Medulla oblongata (tissue), 1 donor: ENCODE data around the gene SLC37A4.
"Not testable (repeated sequence)": the region's sequence is repeated elsewhere in the genome, so short reads cannot be mapped to it uniquely, and the experiment has no call there.

Experiments
- DNase-seq: peaks from one replicate; pipeline ENCODE4 v3.0.0-alpha.2; 2015; ENCODE audit errors: extremely low spot score

The SLC37A4 gene

DNA sequence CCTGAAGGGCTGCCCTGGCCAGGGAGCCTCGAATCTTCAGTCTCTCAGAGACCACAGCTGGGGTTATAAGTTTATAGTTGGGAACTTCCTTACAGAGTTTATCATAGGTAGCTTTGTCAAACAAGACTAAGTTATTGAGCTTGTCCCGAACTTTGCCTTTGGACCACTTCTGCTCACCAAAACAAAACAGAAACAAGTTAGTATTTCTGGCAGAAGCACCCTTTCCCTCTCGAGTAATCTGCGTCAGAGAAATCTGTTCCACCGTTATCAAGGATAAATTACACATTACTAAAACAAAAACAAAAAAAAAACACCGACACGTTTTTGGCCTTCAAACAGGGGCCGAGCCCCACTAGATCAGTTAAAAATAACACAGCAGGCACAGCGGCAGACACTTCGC is 13.3 kb downstream of the SLC37A4 start:
- not testable (repeated sequence) for DNase-seq

DNA sequence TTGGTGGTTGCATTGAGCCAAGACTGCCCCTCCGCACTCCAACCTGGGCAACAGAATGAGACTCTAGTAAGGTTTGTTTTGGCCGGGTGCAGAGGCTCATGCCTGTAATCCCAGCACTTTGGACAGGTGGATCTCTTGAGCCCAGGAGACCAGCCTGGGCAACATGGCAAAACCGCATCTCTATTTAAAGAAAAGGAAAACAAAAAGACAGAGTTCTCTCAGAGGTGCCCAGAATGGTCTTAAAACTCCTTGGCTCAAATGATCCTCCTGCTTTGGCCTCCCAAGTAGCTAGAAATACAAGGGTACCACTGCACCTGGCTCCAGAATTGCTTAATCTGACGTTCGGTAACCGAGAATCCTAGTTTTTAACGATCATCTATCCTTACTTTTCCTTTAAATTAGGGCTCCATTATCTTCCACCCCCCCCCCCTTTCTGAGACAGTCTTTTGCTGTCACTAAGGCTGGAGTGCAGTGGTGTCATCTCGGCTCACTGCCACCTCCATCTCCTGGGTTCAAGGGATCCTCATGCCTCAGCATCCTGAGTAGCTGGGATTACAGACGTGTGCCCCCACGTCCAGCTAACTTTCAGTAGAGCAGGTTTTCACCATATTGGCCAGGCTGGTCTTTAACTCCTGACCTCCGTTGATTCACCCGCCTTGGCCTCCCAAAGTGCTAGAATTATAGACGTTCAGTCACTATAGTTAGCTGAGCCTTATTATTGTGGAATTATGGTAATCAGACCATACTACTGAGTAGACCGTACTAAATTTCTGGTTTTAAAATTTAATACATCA is 14.3 kb downstream of the SLC37A4 start:
- no peak for DNase-seq

DNA sequence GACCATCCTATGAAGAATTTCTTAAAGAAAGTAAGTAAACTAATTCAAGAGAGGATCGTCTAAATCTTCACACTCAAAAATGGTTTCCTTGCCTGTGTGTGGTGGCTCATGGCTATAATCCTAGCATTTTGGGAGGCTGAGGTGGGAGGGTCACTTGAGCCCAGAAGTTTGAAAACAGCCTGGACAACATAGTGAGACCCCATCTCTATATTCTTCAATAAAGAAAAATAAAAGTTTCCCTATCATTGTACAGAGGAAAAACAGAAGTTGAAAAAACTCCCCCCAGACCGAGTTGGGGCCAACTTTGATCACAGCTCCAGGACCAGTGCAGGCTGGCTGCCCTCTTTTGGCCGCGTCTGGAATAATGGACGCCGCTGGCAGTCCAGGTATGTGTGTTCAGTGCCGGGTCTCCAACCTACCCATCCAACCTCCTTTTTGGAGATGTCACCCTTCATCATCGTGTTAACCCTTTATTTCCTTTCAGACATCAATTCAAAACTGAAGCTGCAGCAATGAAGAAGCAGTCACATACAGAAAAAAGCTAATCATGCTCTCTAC is 15.5 kb downstream of the SLC37A4 start:
- DNase-seq = no peak

DNA sequence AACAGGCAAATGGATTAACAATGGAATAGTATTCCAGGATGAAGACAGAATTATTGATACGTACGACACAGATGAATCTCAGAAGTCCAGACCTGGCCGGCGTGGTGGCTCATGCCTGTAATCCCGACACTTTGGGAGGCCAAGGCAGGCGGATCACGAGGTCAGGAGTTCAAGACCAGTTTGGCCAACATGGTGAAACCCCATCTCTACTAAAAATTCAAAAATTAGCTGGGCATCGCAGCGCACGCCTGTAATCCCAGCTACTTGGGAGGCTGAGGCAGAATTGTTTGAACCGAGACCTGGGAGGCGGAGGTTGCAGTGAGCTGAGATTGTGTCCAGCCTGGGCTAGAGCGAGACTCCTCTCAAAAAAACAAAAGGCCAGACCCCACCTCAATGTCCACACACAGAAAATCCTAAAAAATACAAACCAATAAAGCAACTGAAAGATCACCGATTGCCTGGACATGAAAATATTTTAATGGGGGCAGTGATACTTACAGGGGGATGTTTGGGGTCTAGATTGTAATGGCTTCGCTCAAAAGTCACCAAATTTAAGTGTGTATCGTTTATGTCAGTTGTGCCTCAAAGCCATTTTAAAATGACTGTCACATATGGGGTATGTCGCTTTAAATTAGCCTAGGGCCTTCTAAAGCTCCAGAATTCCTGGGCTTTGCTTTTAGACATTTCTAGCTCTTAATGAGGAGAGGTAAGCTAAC is 16.3 kb downstream of the SLC37A4 start:
- no peak for DNase-seq

DNA sequence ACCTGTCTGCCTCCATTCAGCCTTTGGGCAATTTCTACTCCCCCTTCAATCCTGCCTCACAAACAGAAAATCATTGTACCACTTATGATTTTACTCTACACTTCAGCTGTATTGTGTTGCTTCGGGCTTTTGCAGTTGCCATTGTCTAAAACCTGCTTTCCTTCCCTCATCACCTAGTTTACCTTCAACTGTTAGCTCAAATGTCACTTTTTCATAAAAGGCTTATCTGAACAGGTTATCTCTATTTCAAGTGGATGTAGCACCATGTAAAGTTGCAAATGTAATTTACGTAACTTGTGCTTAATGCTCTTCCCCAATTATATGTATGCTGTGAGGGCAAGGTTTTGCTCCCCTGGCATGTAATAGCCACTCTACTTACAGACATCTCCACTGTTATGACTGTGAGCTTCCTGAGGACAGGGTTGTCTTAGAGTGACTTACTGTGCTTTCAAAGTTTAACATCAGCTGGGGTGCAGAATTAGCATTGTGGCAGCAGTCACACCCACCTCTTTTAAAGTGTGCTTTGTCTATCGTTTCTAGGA is 18.0 kb downstream of the SLC37A4 start:
- no peak for DNase-seq

DNA sequence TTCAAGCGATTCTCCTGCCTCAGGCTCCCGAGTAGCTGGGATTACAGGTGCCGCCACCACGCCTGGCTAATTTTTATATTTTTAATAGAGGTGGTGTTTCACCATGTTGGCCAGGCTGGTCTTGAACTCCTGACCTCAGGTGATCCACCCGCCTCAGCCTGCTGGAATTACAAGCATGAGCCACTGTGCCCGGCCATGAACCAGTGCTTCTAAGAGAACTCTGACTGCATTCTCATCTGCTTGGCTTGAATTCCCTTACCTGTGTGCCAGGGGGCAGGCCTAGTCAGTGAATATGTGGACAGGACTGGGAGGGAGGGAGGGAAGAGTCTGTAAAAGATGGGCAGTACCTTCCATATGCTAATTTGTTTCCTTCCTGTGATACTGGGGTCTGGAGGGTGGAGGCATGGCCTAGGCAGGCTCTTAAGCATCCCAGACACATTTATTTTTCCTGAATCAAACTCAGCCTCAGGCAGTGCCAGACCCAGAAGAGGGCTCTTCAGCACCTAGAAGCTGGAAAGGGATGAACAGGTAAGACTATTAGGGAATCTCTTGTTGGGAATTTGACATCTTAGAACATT is 19.1 kb downstream of the SLC37A4 start:
- DNase-seq = no peak

DNA sequence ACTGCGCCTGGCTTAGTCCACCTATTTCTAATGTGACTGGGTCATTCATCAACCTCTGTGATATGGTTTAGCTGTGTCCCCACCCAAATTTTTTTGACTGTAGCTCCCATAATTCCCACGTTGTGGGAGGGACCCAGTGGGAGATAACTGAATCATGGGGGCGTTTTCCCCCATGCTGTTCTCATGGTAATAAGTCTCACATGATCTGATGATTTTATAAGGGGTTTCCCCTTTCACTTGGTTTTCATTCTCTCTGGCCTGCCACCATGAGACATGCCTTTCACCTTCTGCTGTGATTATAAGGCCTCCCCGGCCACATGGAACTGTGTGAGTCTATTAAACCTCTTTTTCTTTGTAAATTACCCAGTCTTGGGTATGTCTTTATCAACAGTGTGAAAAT is 24.0 kb downstream of the SLC37A4 start:
- no peak for DNase-seq

DNA sequence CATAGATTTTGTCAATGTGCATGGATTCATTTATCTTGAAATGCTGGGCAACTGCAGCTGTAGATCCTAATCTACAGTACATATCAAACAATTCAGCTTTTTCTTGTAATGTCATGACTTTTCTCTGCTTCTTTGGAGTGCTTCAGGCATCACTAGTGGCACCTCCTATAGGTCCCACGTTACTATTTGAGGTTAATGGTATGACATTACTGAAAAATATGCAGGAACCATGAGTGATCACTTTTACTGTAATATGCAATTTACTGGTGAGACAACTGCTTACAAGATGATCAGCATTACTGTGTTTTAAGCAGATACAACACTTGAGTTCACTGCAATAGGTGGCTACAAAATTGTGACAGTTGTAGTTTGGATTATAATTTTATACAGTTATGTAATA is 29.8 kb downstream of the SLC37A4 start:
- DNase-seq = no peak

DNA sequence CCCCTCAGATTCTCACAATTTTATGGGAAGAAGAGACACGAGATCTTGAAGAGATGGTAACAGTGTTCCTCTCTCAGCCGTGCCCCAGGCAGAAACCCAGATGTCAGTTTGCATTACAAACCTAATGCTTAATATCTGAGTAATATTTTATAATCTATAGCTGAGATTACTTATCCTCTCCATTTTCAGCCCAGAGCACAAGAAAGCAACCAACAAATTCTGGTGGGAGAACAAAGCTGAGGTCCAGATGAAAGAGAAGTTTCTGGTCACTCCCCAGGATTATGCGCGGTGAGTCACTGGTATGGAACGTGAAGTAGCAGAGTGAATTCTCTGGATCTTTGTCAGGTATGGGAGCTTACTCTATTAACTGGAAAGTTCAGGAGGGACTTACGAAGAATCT is 31.9 kb downstream of the SLC37A4 start:
- no peak for DNase-seq

DNA sequence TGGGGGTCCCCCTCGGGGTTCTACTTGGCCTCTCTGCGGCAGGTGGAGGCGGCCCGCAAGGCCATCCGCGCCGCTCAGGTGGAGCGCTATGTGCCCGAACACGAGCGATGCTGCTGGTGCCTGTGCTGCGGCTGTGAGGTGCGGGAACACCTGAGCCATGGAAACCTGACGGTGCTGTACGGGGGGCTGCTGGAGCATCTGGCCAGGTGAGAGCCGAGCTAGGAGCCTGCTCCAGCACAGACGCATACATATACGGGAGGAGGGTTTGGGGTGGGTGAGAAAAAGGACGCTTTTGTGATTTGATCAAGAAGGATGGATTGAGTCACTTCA is 32.3 kb downstream of the SLC37A4 start:
- no peak for DNase-seq

DNA sequence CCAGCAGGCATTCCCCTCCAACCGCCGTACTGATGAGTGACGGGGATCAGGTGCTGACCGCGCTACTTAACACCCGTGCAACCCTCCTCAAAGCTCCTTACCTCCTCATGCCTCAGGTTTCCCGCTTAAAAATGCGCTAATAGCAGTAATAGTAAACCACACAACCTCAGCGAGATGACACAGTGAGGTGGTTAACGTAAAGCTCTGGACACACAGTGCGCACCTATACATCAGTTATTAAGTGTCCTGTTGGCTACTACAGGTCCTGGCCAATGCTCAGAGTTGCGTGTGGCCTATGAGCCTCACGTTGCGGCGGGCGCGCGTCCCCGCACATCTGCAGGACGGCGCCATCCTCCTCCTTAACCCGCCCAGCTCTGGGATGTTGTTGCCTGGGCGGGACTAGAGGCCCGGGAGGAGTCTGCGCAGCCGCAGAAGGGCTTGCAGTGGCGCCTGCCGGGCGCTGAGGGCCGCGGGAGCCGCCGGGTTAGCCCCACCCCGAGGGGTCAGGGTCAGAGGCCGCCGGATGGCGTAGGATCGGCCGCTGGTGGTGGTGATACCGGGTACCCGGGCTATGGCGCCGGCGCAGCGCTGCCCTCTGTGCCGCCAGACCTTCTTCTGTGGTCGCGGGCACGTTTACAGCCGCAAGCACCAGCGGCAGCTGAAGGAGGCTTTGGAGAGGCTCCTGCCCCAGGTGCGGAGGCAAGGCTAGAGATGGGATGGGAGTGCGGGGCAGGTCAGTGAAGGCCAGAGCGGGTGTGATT is 32.9 kb downstream of the SLC37A4 start, which contains the start of gene CENATAC:
Gene CENATAC (plus strand): TSS at position 512 of the 761 bp plus-strand sequence. CDS start 60 bp downstream, at position 572.
- peak; percentile 98 for DNase-seq

DNA sequence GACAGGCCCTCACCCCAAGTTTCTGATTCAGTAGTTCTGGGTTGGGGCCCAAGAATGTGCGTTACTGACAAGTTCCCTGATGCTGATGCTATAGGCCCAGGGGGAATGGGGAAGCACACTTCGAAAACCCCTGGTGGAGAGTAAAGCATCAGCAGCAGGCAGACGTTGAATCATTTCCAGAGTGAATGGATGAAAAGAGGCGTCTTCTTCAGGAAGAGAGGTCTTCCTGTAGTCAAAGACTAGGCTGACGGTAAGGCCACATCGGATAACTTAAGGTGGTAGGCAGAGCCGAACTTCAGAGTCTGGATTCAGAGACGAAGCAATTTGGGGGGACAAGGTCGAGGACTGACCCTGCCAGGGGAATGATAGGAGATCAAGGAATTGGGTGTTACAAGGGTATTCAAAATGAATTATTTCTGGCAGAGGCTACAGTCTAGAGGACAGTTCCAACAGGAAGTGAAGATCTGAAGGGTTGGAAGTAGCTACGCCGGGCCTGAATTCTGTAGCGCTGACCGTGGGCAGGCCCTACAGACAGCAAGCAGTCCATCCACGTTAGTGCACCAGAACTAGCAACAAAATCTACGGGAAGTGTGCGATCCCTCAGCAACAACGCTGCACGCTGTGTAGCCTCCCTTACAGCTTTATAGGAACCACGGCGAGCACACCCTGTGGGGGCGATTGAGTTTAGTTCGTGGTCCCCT is 33.6 kb downstream of the SLC37A4 start:
- DNase-seq = peak; percentile 28

DNA sequence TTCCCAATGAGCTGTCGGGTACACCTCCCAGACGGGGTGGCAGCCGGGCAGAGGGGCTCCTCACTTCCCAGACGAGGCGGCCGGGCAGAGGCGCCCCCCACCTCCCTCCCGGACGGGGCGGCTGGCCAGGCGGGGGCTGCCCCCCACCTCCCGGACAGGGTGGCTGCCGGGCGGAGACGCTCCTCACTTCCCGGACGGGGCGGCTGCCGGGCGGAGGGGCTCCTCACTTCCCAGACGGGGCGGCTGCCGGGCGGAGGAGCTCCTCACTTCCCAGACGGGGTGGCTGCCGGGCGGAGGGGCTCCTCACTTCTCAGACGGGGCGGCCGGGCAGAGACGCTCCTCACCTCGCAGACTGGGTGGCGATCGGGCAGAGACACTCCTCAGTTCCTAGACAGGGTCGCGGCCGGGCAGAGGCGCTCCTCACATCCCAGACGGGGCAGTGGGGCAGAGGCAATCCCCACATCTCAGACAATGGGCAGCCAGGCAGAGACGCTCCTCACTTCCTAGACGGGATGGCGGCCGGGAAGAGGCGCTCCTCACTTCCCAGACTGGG is 39.1 kb downstream of the SLC37A4 start:
- DNase-seq = not testable (repeated sequence)

DNA sequence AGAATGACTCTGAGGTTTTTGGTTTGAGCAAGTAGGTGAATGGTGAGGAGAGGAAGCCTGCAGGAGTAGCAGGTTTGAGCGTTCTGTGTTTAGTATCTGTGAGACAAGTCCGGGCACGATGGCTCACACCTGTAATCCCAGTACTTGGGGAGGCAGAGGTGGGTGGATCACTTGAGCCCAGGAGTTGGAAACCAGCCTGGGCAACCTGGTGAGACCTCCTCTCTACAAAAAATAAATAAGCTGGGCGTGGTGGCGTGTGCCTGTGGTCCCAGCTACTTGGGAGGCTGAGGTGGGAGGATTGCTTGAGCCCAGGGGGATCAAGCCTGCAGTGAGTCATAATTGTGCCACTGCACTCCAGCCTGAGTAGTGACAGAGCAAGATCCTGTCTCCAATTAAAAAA is 42.4 kb downstream of the SLC37A4 start:
- no peak for DNase-seq

DNA sequence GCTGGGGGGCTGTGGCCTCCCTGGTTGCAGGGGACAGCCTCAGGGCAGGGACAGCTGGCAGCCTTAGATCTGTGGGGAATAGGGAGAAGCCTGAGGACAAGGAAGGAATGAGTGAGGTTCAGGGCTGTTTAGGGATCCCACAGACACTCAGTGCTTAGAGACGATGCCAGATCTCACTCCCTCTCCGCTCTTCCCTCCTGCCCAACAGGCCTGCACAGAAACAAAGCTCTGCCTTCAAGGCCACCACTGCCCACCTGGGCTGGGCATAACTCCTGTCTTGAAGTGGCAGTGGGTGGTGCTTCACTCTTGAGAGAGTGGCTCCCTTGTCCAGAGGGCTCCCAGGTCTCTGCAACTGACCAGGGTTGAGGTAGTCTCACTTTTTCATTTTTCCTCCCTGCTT is 45.9 kb downstream of the SLC37A4 start:
- DNase-seq = no peak

DNA sequence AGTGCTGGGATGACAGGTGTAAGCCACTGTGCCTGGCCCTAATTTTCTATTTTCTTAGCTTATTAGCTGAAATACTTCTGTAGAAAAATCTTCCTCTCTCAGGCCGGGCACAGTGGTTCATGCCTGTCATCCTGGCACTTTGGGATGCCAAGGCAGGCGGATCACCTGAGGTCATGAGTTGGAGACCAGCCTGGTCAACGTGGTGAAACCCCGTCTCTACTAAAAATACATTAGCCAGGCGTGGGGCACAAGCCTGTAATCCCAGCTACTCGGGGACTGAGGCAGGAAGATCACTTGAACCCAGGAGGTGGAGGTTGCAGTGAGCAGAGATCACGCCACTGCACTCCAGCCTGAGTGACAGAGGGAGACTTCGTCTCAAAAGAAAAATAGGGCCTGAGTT is 46.3 kb downstream of the SLC37A4 start:
- not testable (repeated sequence) for DNase-seq

DNA sequence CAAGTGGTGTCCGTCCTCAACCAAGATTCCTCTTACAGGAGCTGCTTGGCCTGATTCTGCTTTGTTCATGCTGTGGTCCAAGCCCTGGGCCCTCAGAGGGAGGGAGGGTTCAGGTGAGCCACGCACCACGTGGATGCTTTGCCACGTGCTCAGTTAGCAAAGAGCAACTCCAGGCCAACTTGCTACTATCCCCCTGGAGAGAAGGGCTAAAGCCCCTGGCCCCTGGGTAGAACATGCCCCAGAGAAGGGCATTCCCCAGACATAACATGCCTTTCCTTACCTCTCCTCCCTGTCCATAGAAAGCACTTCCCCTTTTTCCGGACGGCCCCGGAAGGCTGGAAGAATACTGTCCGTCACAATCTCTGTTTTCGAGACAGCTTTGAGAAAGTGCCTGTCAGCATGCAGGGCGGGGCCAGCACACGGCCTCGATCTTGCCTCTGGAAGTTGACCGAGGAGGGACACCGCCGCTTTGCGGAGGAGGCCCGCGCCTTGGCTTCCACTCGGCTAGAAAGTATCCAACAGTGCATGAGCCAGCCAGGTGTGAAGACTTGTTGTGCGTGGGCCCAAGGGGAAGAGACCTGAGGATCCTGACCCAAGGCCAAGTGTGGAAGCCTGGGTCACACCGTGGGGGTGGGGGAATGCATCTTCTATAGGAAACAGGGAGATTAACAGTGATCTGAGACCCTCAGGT is 50.3 kb downstream of the SLC37A4 start:
- peak; percentile 58 for DNase-seq

DNA sequence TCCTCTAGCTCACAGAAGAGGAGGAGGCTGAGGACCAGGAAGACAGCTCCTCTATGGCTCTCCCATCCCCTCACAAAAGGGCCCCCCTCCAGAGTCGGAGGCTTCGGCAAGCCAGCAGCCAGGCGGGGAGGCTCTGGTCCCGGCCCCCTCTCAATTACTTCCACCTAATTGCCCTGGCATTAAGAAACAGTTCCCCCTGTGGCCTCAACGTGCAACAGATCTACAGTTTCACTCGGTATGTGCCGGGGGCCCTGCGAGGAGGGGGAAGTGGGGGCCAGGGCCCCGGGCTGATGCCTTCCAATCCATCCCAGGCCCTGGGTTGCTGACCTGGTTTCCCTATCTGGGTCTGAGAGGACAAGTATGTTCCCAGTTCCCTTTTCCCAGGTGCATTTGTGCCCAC is 51.2 kb downstream of the SLC37A4 start:
- no peak for DNase-seq

DNA sequence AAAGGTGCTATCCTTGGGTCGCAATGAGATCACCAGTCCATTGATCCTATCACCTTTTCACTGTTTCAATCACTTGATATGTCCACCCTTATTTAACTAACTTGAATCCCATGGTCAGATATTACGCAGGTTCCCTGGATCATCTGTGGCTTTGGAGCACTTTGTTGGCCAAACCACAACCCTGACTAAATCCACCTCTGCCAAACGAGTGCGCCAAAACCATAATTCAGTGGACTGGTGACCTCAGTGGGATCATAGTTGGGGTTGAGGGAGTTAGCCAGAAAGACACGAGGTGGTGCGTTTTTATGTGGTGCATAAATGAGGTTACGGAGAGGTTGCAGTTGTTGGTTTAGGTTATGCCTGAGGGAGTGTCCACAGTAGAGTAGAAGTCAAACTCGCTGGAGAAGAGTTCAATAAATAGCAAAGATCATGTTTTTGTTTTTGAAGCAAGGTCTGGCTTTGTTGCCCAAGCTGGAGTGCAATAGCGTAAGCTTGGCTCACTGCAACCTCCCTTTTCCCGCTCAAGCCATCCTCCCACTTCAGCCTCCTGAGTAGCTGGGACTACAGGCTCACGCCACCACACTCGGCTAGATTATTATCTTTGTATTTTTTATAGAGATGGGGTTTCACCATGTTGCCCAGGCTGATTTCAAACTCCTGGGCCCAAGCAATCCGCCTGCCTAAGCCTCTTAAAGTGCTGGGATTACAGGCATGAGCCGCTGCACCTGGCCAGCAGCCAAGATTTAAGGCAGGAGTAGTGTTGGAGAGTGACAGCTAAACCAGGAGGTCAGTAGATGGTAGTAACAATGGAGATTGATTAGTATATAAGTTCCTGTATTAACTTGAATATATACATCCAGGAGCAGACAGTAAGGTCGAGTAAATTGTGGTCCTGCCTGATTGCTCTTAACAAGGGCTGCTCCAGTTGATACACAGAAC is 54.6 kb downstream of the SLC37A4 start:
- DNase-seq = no peak
